ENCODE data around the gene JDP2. TPM values are rescaled to one million over a fixed set of nuclear protein-coding genes. Genes with fewer than 3 reads are reported as not detected.

JDP2 gene
- total RNA-seq, 6 experiments from 2014 or later: 48.0 to 67.8 (median 61.8) TPM

DNA sequence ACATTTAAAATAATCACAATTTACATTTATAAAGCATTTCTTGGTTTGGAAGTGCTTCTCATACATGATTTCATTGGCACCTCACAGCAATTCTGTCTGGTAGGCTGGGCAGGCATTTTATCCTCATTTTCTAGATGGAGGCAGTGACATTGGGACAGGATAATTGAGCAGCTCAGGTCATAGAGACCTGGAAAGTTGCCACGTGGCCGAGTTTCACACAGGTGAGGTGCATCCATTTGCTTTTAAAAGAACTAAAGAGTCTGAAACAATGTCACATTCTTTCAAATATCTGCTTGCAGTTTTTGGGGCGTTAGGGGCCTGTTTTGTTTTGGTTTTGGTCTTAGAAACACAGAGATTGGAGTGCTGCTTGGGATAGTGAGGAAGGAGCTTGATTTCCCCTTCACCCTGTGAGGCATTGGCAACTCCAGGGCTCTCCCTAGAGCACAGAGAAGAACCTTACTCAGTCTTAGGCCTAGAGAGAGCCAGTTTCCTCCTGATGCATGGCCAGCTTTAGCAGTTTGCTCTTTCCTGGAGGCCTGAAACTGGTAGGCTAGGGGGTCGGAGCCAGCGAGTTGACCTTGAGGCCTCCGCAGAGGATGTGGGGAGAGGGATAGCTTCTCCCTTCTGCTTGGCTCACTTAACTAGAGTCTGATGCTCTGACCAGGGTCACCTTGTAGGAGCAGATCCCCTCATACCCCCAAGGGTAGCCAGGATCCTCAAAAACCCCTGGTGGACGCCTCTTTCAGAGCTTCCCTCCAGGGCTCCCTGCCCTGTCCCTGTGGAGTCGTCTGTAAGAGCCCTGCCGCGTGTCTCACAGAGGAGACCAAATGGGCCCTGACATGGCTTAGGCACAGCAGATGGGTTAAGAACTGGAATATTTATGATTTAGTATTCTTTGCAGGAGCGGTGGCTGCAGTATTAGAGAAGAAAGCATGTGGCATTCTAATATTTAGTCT lies 34.9 kb upstream of the JDP2 start:
- DNase-seq: no peak
- H3K27me3 Mint-ChIP-seq (ENCODE audit: insufficient read depth): peaks cover 38% of the 10 kb centered on the region
- H3K4me3 Mint-ChIP-seq: no peak overlapping the region
- no peak for TF ChIP-seq CTCF (IDR thresholded peaks at IDR 0.05)
- no peaks in the 10 kb centered on the region for H3K36me3 Mint-ChIP-seq (ENCODE audit: low read depth)
- H3K9me3 Mint-ChIP-seq: no peaks in the 10 kb centered on the region
- H3K27ac Mint-ChIP-seq: no peak overlapping the region
- peaks cover 11% of the 10 kb centered on the region for H3K4me1 Mint-ChIP-seq (ENCODE audit: low read depth)

DNA sequence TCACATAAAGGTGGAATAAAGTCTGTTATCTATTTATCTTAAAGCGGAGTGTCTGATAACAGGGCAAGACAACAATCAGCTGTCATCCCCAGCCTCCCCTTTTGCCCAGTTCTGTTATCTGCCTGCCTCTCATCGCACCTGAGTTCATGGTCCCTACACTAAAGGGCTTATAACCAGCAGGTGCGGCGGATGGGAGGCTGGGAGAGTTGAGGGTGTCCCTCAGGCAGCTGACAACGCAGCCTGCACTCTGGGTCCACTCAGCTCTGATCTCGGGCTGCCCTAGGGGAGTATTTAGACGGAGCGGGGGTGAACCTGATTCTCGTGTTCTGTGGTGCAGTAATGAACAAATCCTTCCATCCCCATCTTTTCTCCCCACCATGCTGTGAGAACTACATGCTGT lies 34.0 kb upstream of the JDP2 start:
- TF ChIP-seq CTCF (IDR thresholded peaks at IDR 0.05): no peak
- Mint-ChIP-seq H3K4me3 (no peak overlapping the region), H3K4me1 (ENCODE audit: low read depth) (peaks cover 11% of the 10 kb centered on the region)

DNA sequence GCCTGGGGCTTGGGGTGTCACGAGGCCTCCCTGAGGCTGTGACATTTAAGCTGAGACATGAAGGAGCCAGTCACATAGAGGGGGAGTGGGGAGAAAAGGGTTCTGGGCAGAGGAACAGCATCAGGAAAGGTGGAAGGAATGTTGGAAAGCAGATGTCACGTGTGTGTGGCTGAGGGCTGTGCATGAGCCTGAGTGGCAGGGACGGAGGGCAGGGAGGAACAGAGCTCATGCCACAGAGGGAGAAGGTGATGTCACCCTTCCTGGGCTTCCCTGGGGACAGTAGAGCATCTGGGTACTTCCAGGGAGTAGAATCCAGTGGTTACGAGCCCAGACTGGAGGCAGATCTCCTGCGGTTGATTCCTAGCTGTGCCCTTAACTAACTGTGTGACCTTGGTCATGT lies 32.0 kb upstream of the JDP2 start:
- no peak overlapping the region for H3K27ac Mint-ChIP-seq

More for the DNA sequence above, 34.0 kb upstream of the JDP2 start:
- Mint-ChIP-seq H3K36me3 (ENCODE audit: low read depth) (no peaks in the 10 kb centered on the region), H3K27me3 (ENCODE audit: insufficient read depth) (peaks cover 42% of the 10 kb centered on the region), H3K27ac (no peak overlapping the region), H3K9me3 (peaks cover 4% of the 10 kb centered on the region; the same call in 1 of the 2 replicates)
- DNase-seq: no peak

DNA sequence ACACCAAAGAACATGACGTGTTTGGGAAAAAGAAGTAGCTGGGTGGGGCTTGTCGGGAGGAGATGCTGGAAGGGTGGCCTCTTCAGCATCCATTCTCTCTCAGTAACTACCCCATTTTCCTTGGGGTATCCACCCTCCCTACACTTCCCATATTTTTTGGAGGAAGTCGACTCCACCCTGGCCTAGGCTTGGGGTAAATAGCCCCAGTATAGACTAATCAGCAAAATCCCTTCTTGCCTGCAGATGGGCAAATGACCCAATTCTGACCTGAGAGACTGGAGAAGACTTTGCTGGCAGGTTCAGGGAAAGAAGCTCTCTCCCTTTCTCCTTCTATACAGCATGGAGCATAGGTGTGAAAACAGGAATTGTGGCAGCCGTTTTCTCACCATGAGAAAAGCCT lies 28.5 kb upstream of the JDP2 start:
- Mint-ChIP-seq H3K27ac (no peak overlapping the region), H3K27me3 (ENCODE audit: insufficient read depth) (peaks cover 37% of the 10 kb centered on the region), H3K4me3 (no peak overlapping the region), H3K9me3 (peaks cover 4% of the 10 kb centered on the region; the same call in 1 of the 2 replicates), H3K4me1 (ENCODE audit: low read depth) (peaks cover 8% of the 10 kb centered on the region), H3K36me3 (ENCODE audit: low read depth) (no peaks in the 10 kb centered on the region)
- TF ChIP-seq CTCF (IDR thresholded peaks at IDR 0.05): no peak
- no peak for DNase-seq

More for the DNA sequence above, 32.0 kb upstream of the JDP2 start:
- H3K27me3 Mint-ChIP-seq (ENCODE audit: insufficient read depth): peaks cover 52% of the 10 kb centered on the region
- no peak for DNase-seq
- H3K4me3 Mint-ChIP-seq: no peak overlapping the region
- H3K36me3 Mint-ChIP-seq (ENCODE audit: low read depth): no peaks in the 10 kb centered on the region
- no peak for TF ChIP-seq CTCF (IDR thresholded peaks at IDR 0.05)
- no peaks in the 10 kb centered on the region for H3K4me1 Mint-ChIP-seq (ENCODE audit: low read depth)
- H3K9me3 Mint-ChIP-seq: peaks cover 4% of the 10 kb centered on the region; the same call in 1 of the 2 replicates

GRCh38 chr14:75399843-75400775 lies 27.7 kb upstream of the JDP2 start:
- Mint-ChIP-seq H3K27ac (no peak overlapping the region), H3K27me3 (ENCODE audit: insufficient read depth) (peaks cover 35% of the 10 kb centered on the region), H3K4me1 (ENCODE audit: low read depth) (peaks cover 8% of the 10 kb centered on the region), H3K9me3 (peaks cover 4% of the 10 kb centered on the region; the same call in 1 of the 2 replicates), H3K36me3 (ENCODE audit: low read depth) (no peaks in the 10 kb centered on the region), H3K4me3 (no peak overlapping the region)
- DNase-seq: peak; percentile 4
- no peak for TF ChIP-seq CTCF (IDR thresholded peaks at IDR 0.05)

Measured in HFFc6 (cell line).